B cell (primary cell): ENCODE results near the gene STK4. TPM values are rescaled to one million over a fixed set of nuclear protein-coding genes. Genes with fewer than 3 reads are reported as not detected.
A peak's percentile ranks its signal among the peaks of the same experiment; 100 is the strongest.

ENCODE experiments used
- ATAC-seq: fragments of 200-7000 bp; cut with Tn5 transposase; one replicate; pipeline ENCODE4 v1.10.0; 2021; ENCODE audit warnings: low read depth, mild to moderate bottlenecking, moderate number of reproducible peaks, moderate library complexity
- CTCF ChIA-PET: fragments of 350-600 bp; sonication (Branson Sonifier 250); formaldehyde crosslinking; loops from one replicate; lab custom pipeline; 2021; ENCODE audit warnings: antibody characterized with exemption, inconsistent platforms; lab: Charles Lee
- POLR2A ChIA-PET: fragments of 350-600 bp; sonication (Branson Sonifier 250); formaldehyde crosslinking; loops from one replicate; lab custom pipeline; 2021; ENCODE audit warnings: antibody characterized with exemption; lab: Charles Lee
- DNase-seq: peaks from one replicate; pipeline ENCODE4 v3.0.0; 2013
- H2AFZ ChIP-seq: 2 replicates; pipeline ENCODE4 v1.6.1; 2012; ENCODE audit warnings: mild to moderate bottlenecking, low read depth, low read length; ENCODE audit not compliant: insufficient read depth, poor library complexity, severe bottlenecking
- H3K27ac ChIP-seq, 2 donors: 1 replicate in 1 of 2; 2 replicates in 1 of 2; pipeline ENCODE4 v1.5.1; 2012 to 2013; ENCODE audit warnings: low read length in 2 of 2, mild to moderate bottlenecking in 2 of 2, moderate library complexity in 1 of 2
- H3K27me3 ChIP-seq, 4 experiments: fragments of 200-600 bp in 1 of 4; sonication (generic) in 1 of 4; replicated peaks in 1 of 4; 1 replicate in 2 of 4; 2 replicates in 2 of 4; pipeline versions ENCODE4 v1.6.1 to v1.7.0; 2013 to 2016; ENCODE audit warnings: low read length in 3 of 4, mild to moderate bottlenecking in 2 of 4, mixed read lengths in 1 of 4, moderate library complexity in 1 of 4; ENCODE audit not compliant: insufficient read depth in 4 of 4, control insufficient read depth in 3 of 4; ENCODE audit errors: control extremely low read depth in 1 of 4
- H3K36me3 ChIP-seq, 2 experiments: replicated peaks in 1 of 2; 1 replicate in 1 of 2; 2 replicates in 1 of 2; pipeline versions ENCODE4 v1.6.1 to v1.7.1; 2013; ENCODE audit warnings: low read length in 1 of 2; ENCODE audit not compliant: insufficient read depth in 2 of 2, control insufficient read depth in 1 of 2; ENCODE audit errors: control extremely low read depth in 1 of 2, extremely low read depth in 1 of 2
- H3K4me1 ChIP-seq, 2 donors: fragments of 200-600 bp in 1 of 2; sonication (generic) in 1 of 2; 1 replicate in 1 of 2; 2 replicates in 1 of 2; pipeline versions ENCODE4 v1.5.1 to v1.6.1; 2013 to 2017; ENCODE audit warnings: low read length in 2 of 2; ENCODE audit not compliant: control insufficient read depth in 2 of 2, insufficient read depth in 2 of 2
- H3K4me2 ChIP-seq: replicated peaks from 2 replicates; pipeline ENCODE3; 2012; ENCODE audit warnings: mild to moderate bottlenecking, low read depth, low read length; ENCODE audit not compliant: poor library complexity, severe bottlenecking
- H3K4me3 ChIP-seq, 5 experiments: fragments of 200-600 bp in 1 of 5; sonication (generic) in 1 of 5; 1 replicate in 3 of 5; 2 replicates in 2 of 5; pipeline versions ENCODE4 v1.5.1 to v1.7.0; 2011 to 2016; ENCODE audit warnings: low read length in 4 of 5, mild to moderate bottlenecking in 4 of 5, low read depth in 2 of 5, control low read depth in 1 of 5, moderate library complexity in 1 of 5; ENCODE audit not compliant: insufficient read depth in 1 of 5; ENCODE audit errors: control extremely low read depth in 1 of 5, extremely low read depth in 1 of 5
- H3K79me2 ChIP-seq: fragments of 200-600 bp; sonication (generic); one replicate; pipeline ENCODE4 v1.6.0; 2016; ENCODE audit warnings: low read length; ENCODE audit not compliant: control insufficient read depth, insufficient read depth
- H3K9ac ChIP-seq: fragments of 200-600 bp; sonication (generic); 2 replicates; pipeline ENCODE4 v1.6.1; 2017; ENCODE audit warnings: mild to moderate bottlenecking, low read length, moderate library complexity
- H3K9me3 ChIP-seq, 3 donors: one replicate each; pipeline versions ENCODE4 v1.6.1 to v1.7.1; 2013; ENCODE audit warnings: low read length in 2 of 3; ENCODE audit not compliant: control insufficient read depth in 2 of 3, insufficient read depth in 1 of 3; ENCODE audit errors: control extremely low read depth in 1 of 3
- H4K20me1 ChIP-seq: 2 replicates; pipeline ENCODE4 v1.6.0; 2012; ENCODE audit warnings: mild to moderate bottlenecking, low read length; ENCODE audit not compliant: insufficient read depth, control insufficient read depth, poor library complexity, severe bottlenecking
- H3K27ac Mint-ChIP-seq: one replicate; pipeline ENCODE4 v1.8.0; 2021; ENCODE audit warnings: mixed read lengths
- H3K27me3 Mint-ChIP-seq: one replicate; pipeline ENCODE4 v1.8.0; 2021; ENCODE audit warnings: mixed read lengths
- H3K4me1 Mint-ChIP-seq: one replicate; pipeline ENCODE4 v1.8.0; 2021; ENCODE audit warnings: mixed read lengths
- H3K4me3 Mint-ChIP-seq: one replicate; pipeline ENCODE4 v1.8.0; 2021; ENCODE audit warnings: mixed read lengths
- H3K9me3 Mint-ChIP-seq: one replicate; pipeline ENCODE4 v1.8.0; 2022; ENCODE audit warnings: mixed read lengths; ENCODE audit not compliant: insufficient read depth
- EZH2 ChIP-seq: IDR thresholded peaks from 2 replicates; pipeline ENCODE4 v1.6.1; 2012; ENCODE audit warnings: borderline replicate concordance, low read depth, mild to moderate bottlenecking, moderate library complexity, low read length; ENCODE audit not compliant: insufficient read depth, poor library complexity, severe bottlenecking
- WGBS: methylation state at CpG from one replicate; pipeline ENCODE4 v1.1.5; 2013; ENCODE audit warnings: missing lambda C conversion rate; ENCODE audit not compliant: insufficient coverage; 5-methylcytosine and 5-hydroxymethylcytosine counted together
- intact Hi-C: fragments of 100-400 bp; cut with micrococcal nuclease; formaldehyde crosslinking; loops from one replicate; pipeline ENCODE4 v1.10.0; 2022
- polyA plus RNA-seq: library from polyadenylated mRNA; depleted of rRNA; stranded (reverse); fragments of >200 nt; gene quantifications from 2 replicates; pipeline ENCODE4 v1.2.3, GENCODE V29; 2012
- total RNA-seq, 2 donors: library from RNA; stranded (reverse); fragments of 120-200 nt in 1 of 2; gene quantifications; 1 replicate in 1 of 2; 2 replicates in 1 of 2; pipeline versions ENCODE4 v1.2.3 to v1.2.4, GENCODE V29; 2013 to 2022
- TF ChIP-seq, protein P1 (sequence below): fragments of 200-600 bp; IDR thresholded peaks from one replicate; pipeline ENCODE4 v1.8.0; 2022; ENCODE audit warnings: antibody characterized with exemption, mild to moderate bottlenecking

STK4 gene
- total and polyA plus RNA-seq, 2 donors (not counting 1 experiment from before 2014, with no cell fraction given): 38.9 to 324 TPM

DNA sequence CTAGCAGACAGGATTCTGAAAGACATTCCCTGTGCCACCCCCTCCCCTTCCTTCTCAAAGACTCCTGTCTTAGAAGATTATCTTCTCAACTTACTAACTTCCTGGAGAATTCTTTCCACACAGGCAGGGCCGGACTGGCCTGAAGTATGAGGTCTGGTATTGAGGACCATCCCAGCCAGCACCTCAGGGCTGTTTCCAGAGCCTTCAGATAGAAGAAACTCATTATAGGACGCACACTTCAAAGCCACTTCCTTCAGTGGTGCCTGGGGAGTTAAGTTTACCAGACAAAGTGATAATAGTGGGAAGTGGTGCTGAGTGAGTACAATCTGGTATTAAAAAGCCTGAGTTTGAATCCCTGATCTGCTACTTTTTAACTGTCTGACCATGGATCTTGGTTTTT is 119.0 kb downstream of the STK4 start:
- peaks cover 11 to 14% of the 10 kb centered on the region in 2 donors for H3K4me1 ChIP-seq
- H2AFZ ChIP-seq: no peak overlapping the region
- no CpG with 5 or more reads among the region's 2 CpGs for WGBS
- no peaks in the 10 kb centered on the region for H4K20me1 ChIP-seq
- DNase-seq: no peak
- Mint-ChIP-seq H3K4me1 (peaks cover 28% of the 10 kb centered on the region), H3K27ac (peak overlapping the region; percentile 39), H3K4me3 (no peak overlapping the region), H3K27me3 (no peaks in the 10 kb centered on the region), H3K9me3 (peaks cover 5% of the 10 kb centered on the region)
- intact Hi-C loops: no loop called here
- H3K9ac ChIP-seq: no peak overlapping the region
- no peak overlapping the region for H3K4me2 ChIP-seq
- H3K36me3 ChIP-seq: peaks cover 14 to 29% of the 10 kb centered on the region in 2 experiments
- ATAC-seq: no peak
- no peak overlapping the region for H3K4me3 ChIP-seq
- ChIA-PET POLR2A (no interaction called here), CTCF (interaction anchor here (2.0 kb wide), 1 partner anchor 11 kb away, joined by 17 read pairs; no protein-coding TSS in a partner anchor)
- no peaks in the 10 kb centered on the region for H3K79me2 ChIP-seq
- no peaks in the 10 kb centered on the region for H3K27me3 ChIP-seq
- peaks cover 0 to 11% (median 6%) of the 10 kb centered on the region in 3 donors for H3K9me3 ChIP-seq
- peak overlapping the region in 1 of 2 donors; percentile 46 for H3K27ac ChIP-seq
- no peak for TF ChIP-seq EZH2
- TF ChIP-seq, protein P1, sequence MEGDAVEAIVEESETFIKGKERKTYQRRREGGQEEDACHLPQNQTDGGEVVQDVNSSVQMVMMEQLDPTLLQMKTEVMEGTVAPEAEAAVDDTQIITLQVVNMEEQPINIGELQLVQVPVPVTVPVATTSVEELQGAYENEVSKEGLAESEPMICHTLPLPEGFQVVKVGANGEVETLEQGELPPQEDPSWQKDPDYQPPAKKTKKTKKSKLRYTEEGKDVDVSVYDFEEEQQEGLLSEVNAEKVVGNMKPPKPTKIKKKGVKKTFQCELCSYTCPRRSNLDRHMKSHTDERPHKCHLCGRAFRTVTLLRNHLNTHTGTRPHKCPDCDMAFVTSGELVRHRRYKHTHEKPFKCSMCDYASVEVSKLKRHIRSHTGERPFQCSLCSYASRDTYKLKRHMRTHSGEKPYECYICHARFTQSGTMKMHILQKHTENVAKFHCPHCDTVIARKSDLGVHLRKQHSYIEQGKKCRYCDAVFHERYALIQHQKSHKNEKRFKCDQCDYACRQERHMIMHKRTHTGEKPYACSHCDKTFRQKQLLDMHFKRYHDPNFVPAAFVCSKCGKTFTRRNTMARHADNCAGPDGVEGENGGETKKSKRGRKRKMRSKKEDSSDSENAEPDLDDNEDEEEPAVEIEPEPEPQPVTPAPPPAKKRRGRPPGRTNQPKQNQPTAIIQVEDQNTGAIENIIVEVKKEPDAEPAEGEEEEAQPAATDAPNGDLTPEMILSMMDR: no peak

DNA sequence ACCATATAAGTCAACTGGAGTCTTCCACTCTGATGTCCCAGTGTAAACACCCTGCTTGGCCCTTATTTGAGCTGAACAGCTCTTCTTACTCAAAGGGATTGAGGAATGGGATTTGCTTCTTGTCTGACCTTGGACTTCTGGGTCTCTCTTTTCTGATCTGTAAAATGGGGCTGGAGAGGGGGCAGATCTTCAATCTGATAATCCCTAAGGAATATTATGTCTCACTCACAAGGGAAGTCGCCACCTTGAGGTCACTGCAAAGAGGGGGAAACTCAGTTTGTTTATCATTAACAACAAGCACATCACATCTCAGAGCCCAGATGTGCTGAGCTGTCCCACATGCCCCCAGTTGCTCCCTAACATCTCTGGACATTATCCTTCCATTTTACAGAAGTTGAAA is 119.6 kb downstream of the STK4 start:
- TF ChIP-seq, protein P1: no peak
- TF ChIP-seq EZH2: no peak
- Histone ChIP-seq H3K9me3 (peaks cover 0 to 11% (median 6%) of the 10 kb centered on the region in 3 donors), H4K20me1 (no peaks in the 10 kb centered on the region), H3K79me2 (no peaks in the 10 kb centered on the region), H3K4me1 (peaks cover 11 to 14% of the 10 kb centered on the region in 2 donors), H3K4me2 (no peak overlapping the region), H3K27ac (peak overlapping the region in 1 of 2 donors; percentile 46), H3K4me3 (no peak overlapping the region), H2AFZ (no peak overlapping the region), H3K9ac (no peak overlapping the region), H3K27me3 (no peaks in the 10 kb centered on the region), H3K36me3 (peaks cover 9 to 23% of the 10 kb centered on the region in 2 experiments)
- WGBS: no CpG with 5 or more reads among the region's 1 CpG
- H3K4me1 Mint-ChIP-seq: peaks cover 28% of the 10 kb centered on the region
- ChIA-PET CTCF (interaction anchor here (2.0 kb wide), 1 partner anchor 10 kb away, joined by 17 read pairs; no protein-coding TSS in a partner anchor), POLR2A (no interaction called here)
- intact Hi-C loops: no loop called here
- H3K9me3 Mint-ChIP-seq: peaks cover 5% of the 10 kb centered on the region
- no peak overlapping the region for H3K27ac Mint-ChIP-seq
- no peak overlapping the region for H3K4me3 Mint-ChIP-seq
- no peak for DNase-seq
- H3K27me3 Mint-ChIP-seq: no peaks in the 10 kb centered on the region
- no peak for ATAC-seq
